HepG2 (cell line): ENCODE data around the gene FHIT. TPM values are rescaled to one million over a fixed set of nuclear protein-coding genes. Genes with fewer than 3 reads are reported as not detected.

ENCODE experiments used
- ATAC-seq: fragments of 200-7000 bp; cut with Tn5 transposase; 3 replicates; pipeline ENCODE4 v1.9.1; 2020; ENCODE audit warnings: mild to moderate bottlenecking, moderate library complexity
- BruUV-seq: library from RNA; stranded (reverse); fragments of 400-500 nt; replicated peaks from 2 replicates; lab custom pipeline; 2021; lab: Mats Ljungman, UMichigan
- CTCF ChIA-PET: fragments of 300-600 bp; formaldehyde crosslinking; extraction: SDS; loops from one replicate; lab custom pipeline; 2021; ENCODE audit warnings: low total read pairs, inconsistent platforms, low intra/inter-chr PET ratio; lab: Yijun Ruan, JAX
- POLR2A ChIA-PET: fragments of 350-600 bp; sonication (Branson Sonifier 250); formaldehyde crosslinking; loops from one replicate; lab custom pipeline; 2020; ENCODE audit warnings: antibody characterized with exemption, inconsistent platforms; lab: Yijun Ruan, JAX
- DNase-seq: peaks from one replicate; pipeline ENCODE4 v3.0.0-alpha.2; 2015; ENCODE audit warnings: low spot score
- FAIRE-seq: peaks from 3 replicates; lab custom pipeline; 2011; peaks lifted over from hg19 to GRCh38; lab: Jason Lieb, UNC
- H2AFZ ChIP-seq: one replicate; pipeline ENCODE4 v1.6.1; 2011; ENCODE audit warnings: low read length, inconsistent platforms
- H3K27ac ChIP-seq: fragments of 300-600 bp; 3 replicates; pipeline ENCODE4 v1.8.0; 2011; ENCODE audit warnings: mixed run types, mild to moderate bottlenecking, mixed read lengths, low read length, inconsistent platforms; ENCODE audit not compliant: insufficient read depth; ENCODE audit errors: extremely low read length
- H3K27me3 ChIP-seq, 2 experiments: fragments of 200-600 bp in 1 of 2; 2 replicates in 1 of 2; 3 replicates in 1 of 2; pipeline versions ENCODE4 v1.6.0 to v1.8.0; 2011; ENCODE audit warnings: low read length in 2 of 2, mild to moderate bottlenecking in 2 of 2, moderate library complexity in 2 of 2, inconsistent platforms in 1 of 2; ENCODE audit not compliant: insufficient read depth in 2 of 2, control insufficient read depth in 1 of 2
- H3K36me3 ChIP-seq, 2 experiments: fragments of 200-600 bp in 1 of 2; replicated peaks in 1 of 2; 2 replicates in 1 of 2; 3 replicates in 1 of 2; pipeline versions ENCODE4 v1.5.1 to v1.8.0; 2011; ENCODE audit warnings: low read length in 2 of 2, inconsistent platforms in 1 of 2; ENCODE audit not compliant: insufficient read depth in 2 of 2, control insufficient read depth in 1 of 2
- H3K4me1 ChIP-seq: 2 replicates; pipeline ENCODE4 v1.5.1; 2012; ENCODE audit warnings: low read length, inconsistent platforms; ENCODE audit not compliant: insufficient read depth
- H3K4me2 ChIP-seq: 2 replicates; pipeline ENCODE4 v1.6.0; 2011; ENCODE audit warnings: low read depth, low read length, inconsistent platforms
- H3K4me3 ChIP-seq, 3 experiments: fragments of 200-600 bp in 1 of 3; sonication (generic), shearing (Covaris generic) in 1 of 3; replicated peaks in 1 of 3; 2 replicates each; pipeline ENCODE4 v1.5.1; 2011 to 2016; ENCODE audit warnings: low read length in 3 of 3, inconsistent platforms in 2 of 3, low read depth in 2 of 3, mild to moderate bottlenecking in 2 of 3, control low read depth in 1 of 3, mixed read lengths in 1 of 3; ENCODE audit not compliant: insufficient read depth in 1 of 3
- H3K79me2 ChIP-seq: one replicate; pipeline ENCODE4 v1.6.1; 2011; ENCODE audit warnings: low read length, inconsistent platforms; ENCODE audit not compliant: insufficient read depth
- H3K9ac ChIP-seq: 2 replicates; pipeline ENCODE4 v1.6.0; 2011; ENCODE audit warnings: mild to moderate bottlenecking, low read depth, low read length, inconsistent platforms; ENCODE audit not compliant: insufficient read depth
- H3K9me3 ChIP-seq: 2 replicates; pipeline ENCODE4 v1.5.1; 2012; ENCODE audit warnings: mild to moderate bottlenecking, low read length
- H4K20me1 ChIP-seq: 2 replicates; pipeline ENCODE4 v1.6.0; 2011; ENCODE audit warnings: inconsistent platforms, mild to moderate bottlenecking, low read length, moderate library complexity; ENCODE audit not compliant: insufficient read depth
- HDAC2 ChIP-seq: sonication (generic); formaldehyde crosslinking; IDR thresholded peaks from 2 replicates; pipeline ENCODE4 v1.4.0; 2020; ENCODE audit warnings: missing genetic modification reagents
- HHEX ChIP-seq: IDR thresholded peaks from 2 replicates; pipeline ENCODE4 v1.6.1; 2016; ENCODE audit warnings: control low read depth
- HMGA1 ChIP-seq: sonication (generic); formaldehyde crosslinking; conservative IDR thresholded peaks from 2 replicates; pipeline ENCODE4 v1.4.0; 2020; ENCODE audit warnings: missing genetic modification reagents
- IKZF4 ChIP-seq: sonication (generic); formaldehyde crosslinking; IDR thresholded peaks from 2 replicates; pipeline ENCODE4 v1.5.1; 2020; ENCODE audit warnings: borderline replicate concordance, mild to moderate bottlenecking, low read depth, missing genetic modification reagents; ENCODE audit errors: not compliant biosample characterization
- LRRFIP1 ChIP-seq: sonication (generic); formaldehyde crosslinking; conservative IDR thresholded peaks from 2 replicates; pipeline ENCODE4 v1.4.0; 2020; ENCODE audit warnings: missing genetic modification reagents
- NFATC3 ChIP-seq: sonication (generic); formaldehyde crosslinking; IDR thresholded peaks from 2 replicates; pipeline ENCODE4 v1.5.1; 2020; ENCODE audit warnings: mild to moderate bottlenecking, missing genetic modification reagents
- PITX1 ChIP-seq: sonication (generic); formaldehyde crosslinking; IDR thresholded peaks from 2 replicates; pipeline ENCODE4 v1.5.1; 2020; ENCODE audit warnings: mild to moderate bottlenecking, missing genetic modification reagents
- ZNF136 ChIP-seq: sonication (generic); formaldehyde crosslinking; IDR thresholded peaks from 2 replicates; pipeline ENCODE4 v1.8.1; 2022; ENCODE audit warnings: low read depth, mild to moderate bottlenecking, moderate library complexity, missing genetic modification reagents
- ZNF576 ChIP-seq: sonication (generic); formaldehyde crosslinking; IDR thresholded peaks from 2 replicates; pipeline ENCODE4 v1.4.0; 2020; ENCODE audit warnings: mild to moderate bottlenecking, missing genetic modification reagents
- ZNF672 ChIP-seq: sonication (generic); formaldehyde crosslinking; IDR thresholded peaks from 2 replicates; pipeline ENCODE4 v1.8.1; 2022; ENCODE audit warnings: missing genetic modification reagents
- ZNF704 ChIP-seq: sonication (generic); formaldehyde crosslinking; IDR thresholded peaks from 2 replicates; pipeline ENCODE4 v1.8.1; 2023; ENCODE audit warnings: mild to moderate bottlenecking, inconsistent platforms, moderate library complexity, missing genetic modification reagents, borderline replicate concordance
- ZSCAN30 ChIP-seq: sonication (generic); formaldehyde crosslinking; IDR thresholded peaks from 2 replicates; pipeline ENCODE4 v1.5.0; 2020; ENCODE audit warnings: mild to moderate bottlenecking, missing genetic modification reagents
- WGBS: methylation state at CpG from one replicate; pipeline ENCODE4 v1.1.6; 2017; ENCODE audit warnings: low lambda C conversion rate; 5-methylcytosine and 5-hydroxymethylcytosine counted together
- in situ Hi-C: cut with HindIII; loops from 2 replicates; pipeline ENCODE4 v1.10.0; 2017; ENCODE audit warnings: low pct_unique_long_range_greater_than_20kb; ENCODE audit not compliant: extremely low pct_ligation_motif_present
- intact Hi-C: fragments of 100-400 bp; cut with micrococcal nuclease; formaldehyde crosslinking; loops from one replicate; pipeline ENCODE4 v1.10.0; 2022; ENCODE audit not compliant: unreplicated experiment
- polyA plus RNA-seq, 8 experiments: library from polyadenylated mRNA; depleted of rRNA in 3 of 8; stranded (reverse) in 7 of 8; unstranded in 1 of 8; fragments of >200 nt; fragmentation: Illumina TruSeq in 4 of 8; extraction: Trizol in 4 of 8; gene quantifications; 2 replicates each; pipeline versions ENCODE4 v1.2.1 to v1.2.3, GENCODE V29; 2011 to 2016; ENCODE audit warnings: low read depth in 4 of 8, missing spikeins in 1 of 8, mixed read lengths in 1 of 8; ENCODE audit not compliant: insufficient read depth in 1 of 8
- total RNA-seq, 5 experiments: library from RNA; depleted of rRNA; stranded (reverse); fragments of >200 nt; fragmentation: Illumina TruSeq; extraction: Trizol; gene quantifications; 2 replicates each; pipeline ENCODE4 v1.2.3, GENCODE V29; 2016; ENCODE audit warnings: low read depth in 1 of 5

FHIT gene
- total and polyA plus RNA-seq, 2 of the 13 experiments (the other 11 are each of a cell fraction or from before 2014, with no cell fraction given) = 4.0 to 4.6 TPM

- TF ChIP-seq HDAC2 (CRISPR knock-in tag) = no peak
Measured at GRCh38 chr3:60017631-60018030, 1233.6 kb downstream of the FHIT start (continued).

GRCh38 chr3:60015032-60015705, 1236.1 kb downstream of the FHIT start:
- no peak overlapping the region for H3K4me3 ChIP-seq
- DNase-seq = no peak
- WGBS = 27% methylated on average over 6 of the region's 6 CpGs
- no peak overlapping the region for H3K9ac ChIP-seq
- H3K9me3 ChIP-seq = no peaks in the 10 kb centered on the region; the same call in 1 of the 2 replicates
- in situ Hi-C loops = no loop called here
- ATAC-seq = no peak
- no peak for TF ChIP-seq ZSCAN30 (CRISPR knock-in tag)
- no peak for TF ChIP-seq PITX1 (CRISPR knock-in tag)
- TF ChIP-seq, all 625 proteins: peak for 0
- H4K20me1 ChIP-seq = no peaks in the 10 kb centered on the region
- no TSS peak for BruUV-seq
- H3K27ac ChIP-seq = no peak overlapping the region
- no peaks in the 10 kb centered on the region for H3K79me2 ChIP-seq
- H3K27me3 ChIP-seq = no peaks in the 10 kb centered on the region
- H3K4me1 ChIP-seq = no peaks in the 10 kb centered on the region
- H3K36me3 ChIP-seq = no peaks in the 10 kb centered on the region
- intact Hi-C loops = no loop called here
- no peak overlapping the region for H3K4me2 ChIP-seq
- ChIA-PET POLR2A (no interaction called here), CTCF (no interaction called here)
- no peak for FAIRE-seq
- no peak overlapping the region for H2AFZ ChIP-seq

- POLR2A ChIA-PET = no interaction called here
- Histone ChIP-seq H3K79me2 (no peaks in the 10 kb centered on the region), H4K20me1 (no peaks in the 10 kb centered on the region), H3K9me3 (no peaks in the 10 kb centered on the region), H3K4me2 (no peak overlapping the region), H3K4me3 (no peak overlapping the region), H3K4me1 (no peaks in the 10 kb centered on the region), H3K36me3 (no peaks in the 10 kb centered on the region), H3K27me3 (no peaks in the 10 kb centered on the region), H3K27ac (no peak overlapping the region), H3K9ac (no peak overlapping the region), H2AFZ (no peak overlapping the region)
- intact Hi-C loops (no loop called here), in situ Hi-C loops (no loop called here)
- DNase-seq (no peak), ATAC-seq (no peak), FAIRE-seq (no peak)
- BruUV-seq = no TSS peak
- CTCF ChIA-PET = no interaction called here
- 0% methylated on average over 1 of the region's 1 CpG for WGBS
- TF ChIP-seq ZNF576 (CRISPR knock-in tag) = no peak
- TF ChIP-seq HHEX (CRISPR knock-in tag) = no peak
- TF ChIP-seq NFATC3 (CRISPR knock-in tag) = no peak
- TF ChIP-seq LRRFIP1 (CRISPR knock-in tag) = no peak
- no peak for TF ChIP-seq ZNF704 (CRISPR knock-in tag)
- TF ChIP-seq ZNF136 (CRISPR knock-in tag) = no peak
- no peak for TF ChIP-seq HMGA1 (CRISPR knock-in tag)
- no peak for TF ChIP-seq IKZF4
- no peak for TF ChIP-seq ZNF672 (CRISPR knock-in tag)
Measured at GRCh38 chr3:60013241-60013640, 1238.0 kb downstream of the FHIT start.
